Subcutaneous adipose tissue (tissue), 4 donors: ENCODE results near the gene RTTN. TPM values are rescaled to one million over a fixed set of nuclear protein-coding genes. Genes with fewer than 3 reads are reported as not detected.

Experiments used
- CTCF ChIP-seq: fragments of 450-650 bp; IDR thresholded peaks from one replicate; pipeline ENCODE4 v1.5.1; 2016; ENCODE audit warnings: low read depth, mild to moderate bottlenecking, control low read depth, antibody characterized with exemption, moderate library complexity
- total RNA-seq, 4 donors: library from RNA; depleted of rRNA; stranded (reverse); fragments of >200 nt; gene quantifications; one replicate each; pipeline ENCODE4 v1.1.0, GENCODE V29; 2016

Gene RTTN
- total RNA-seq: 10 to 100 TPM; 13.1 to 24.1 (median 19.9) TPM

- TF ChIP-seq CTCF: no peak
Measured at GRCh38 chr18:70205421-70206397, at the start of gene RTTN. TSS of gene RTTN (minus strand) at chr18:70205687. CDS start at chr18:70205658, 29 bp downstream.

GRCh38 chr18:70250781-70251180 is 45.3 kb upstream of the RTTN start:
- no peak for TF ChIP-seq CTCF

- no peak for TF ChIP-seq CTCF
Measured at GRCh38 chr18:70249118-70249517, 43.6 kb upstream of the RTTN start.

GRCh38 chr18:70246061-70246466 is 40.6 kb upstream of the RTTN start:
- no peak for TF ChIP-seq CTCF

GRCh38 chr18:70243131-70243929 is 37.8 kb upstream of the RTTN start:
- TF ChIP-seq CTCF: no peak

- TF ChIP-seq CTCF: no peak
Measured at GRCh38 chr18:70235478-70235877, 30.0 kb upstream of the RTTN start.
